Smooth muscle cell of the brain vasculature (primary cell): Measurements from ENCODE around the gene RBFOX1.

Source experiments
- DNase-seq: peaks from one replicate; pipeline ENCODE4 v3.0.0-alpha.2; 2012; ENCODE audit warnings: low read depth, low spot score

RBFOX1 gene

DNA sequence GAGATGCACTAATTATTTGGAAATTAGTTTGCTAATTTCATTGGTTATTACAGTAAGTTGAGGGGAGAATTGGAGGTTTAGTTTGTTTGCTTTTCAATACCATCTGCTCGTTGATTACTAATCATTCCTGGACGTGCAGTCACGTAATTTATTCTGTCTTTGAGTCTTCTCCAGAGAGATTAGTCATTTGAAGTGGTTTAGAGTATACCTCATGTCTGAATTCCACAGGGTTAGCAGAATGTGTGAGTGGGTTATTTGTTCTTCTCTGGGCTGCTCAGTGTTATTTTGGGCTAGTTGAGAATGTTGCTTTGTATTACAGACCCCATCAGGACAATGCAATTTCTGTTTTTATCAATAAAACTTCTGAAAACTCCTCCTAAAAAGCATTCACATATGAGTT is 265.0 kb downstream of the RBFOX1 start:
- no peak for DNase-seq

DNA sequence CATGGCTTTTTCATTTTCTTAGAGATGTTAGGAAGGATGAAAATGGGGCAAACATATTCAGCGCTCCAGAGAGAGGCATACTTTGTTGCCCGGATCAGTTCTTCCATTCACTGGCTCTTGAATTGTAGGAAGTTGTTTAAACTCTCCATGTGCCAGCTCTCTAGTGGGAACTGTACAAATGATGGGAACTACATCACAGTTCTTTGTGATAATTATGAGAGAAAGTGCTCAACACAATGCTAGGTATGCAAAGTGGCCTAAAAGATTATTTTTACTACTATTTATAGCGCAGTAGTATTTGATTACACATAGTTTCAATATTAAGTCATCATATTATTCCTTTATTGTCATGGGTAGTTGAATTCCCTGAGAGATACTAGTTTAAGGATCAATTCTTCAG is 268.5 kb downstream of the RBFOX1 start:
- DNase-seq = no peak

DNA sequence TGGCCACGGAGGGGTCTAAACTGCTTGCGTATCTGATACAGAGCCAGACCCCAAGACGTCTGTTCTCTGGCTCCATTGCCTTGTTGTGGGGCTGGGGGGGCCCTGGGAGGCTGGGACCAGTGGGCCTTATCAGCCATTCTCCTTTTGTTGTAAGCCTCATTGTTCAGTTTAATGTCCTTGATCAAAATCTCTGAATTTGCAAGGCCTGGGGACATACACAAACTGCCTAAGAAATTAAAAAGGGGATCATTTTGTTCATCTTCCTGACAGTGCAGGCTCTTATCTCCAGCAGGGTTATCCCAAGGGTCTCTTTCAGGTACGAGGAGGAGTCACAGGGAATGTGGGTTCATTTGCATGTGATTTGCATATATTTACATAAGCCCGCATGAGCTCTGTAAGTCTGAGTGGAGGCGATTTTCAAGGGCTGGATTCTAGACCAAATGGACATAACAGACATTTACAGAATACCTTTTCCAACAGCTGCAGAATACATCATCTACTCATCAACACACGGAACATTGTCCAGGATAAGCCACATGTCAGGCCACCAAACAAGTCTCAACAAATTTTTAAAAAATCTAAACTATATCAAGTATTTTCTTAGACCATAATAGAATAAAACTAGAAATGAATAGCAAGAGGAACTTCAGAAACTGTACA is 269.8 kb downstream of the RBFOX1 start:
- no peak for DNase-seq

DNA sequence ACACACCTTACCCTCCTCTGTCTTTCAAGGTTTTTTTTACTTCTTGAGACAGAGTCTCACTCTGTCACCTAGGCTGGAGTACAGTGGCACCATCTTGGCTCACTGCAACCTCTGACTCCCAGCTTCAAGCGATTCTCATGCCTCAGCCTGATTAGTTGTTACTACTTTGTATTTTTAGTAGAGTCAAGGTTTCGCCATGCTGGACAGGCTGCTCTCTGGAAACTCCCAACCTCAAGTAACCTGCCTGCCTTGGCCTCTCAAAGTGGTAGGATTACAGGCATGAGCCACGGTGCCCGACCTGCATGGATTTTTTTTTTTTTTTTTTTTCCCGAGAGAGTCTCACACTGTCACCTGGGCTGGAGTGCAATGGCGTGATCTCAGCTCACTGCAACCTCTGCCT is 273.2 kb downstream of the RBFOX1 start:
- DNase-seq = no peak

DNA sequence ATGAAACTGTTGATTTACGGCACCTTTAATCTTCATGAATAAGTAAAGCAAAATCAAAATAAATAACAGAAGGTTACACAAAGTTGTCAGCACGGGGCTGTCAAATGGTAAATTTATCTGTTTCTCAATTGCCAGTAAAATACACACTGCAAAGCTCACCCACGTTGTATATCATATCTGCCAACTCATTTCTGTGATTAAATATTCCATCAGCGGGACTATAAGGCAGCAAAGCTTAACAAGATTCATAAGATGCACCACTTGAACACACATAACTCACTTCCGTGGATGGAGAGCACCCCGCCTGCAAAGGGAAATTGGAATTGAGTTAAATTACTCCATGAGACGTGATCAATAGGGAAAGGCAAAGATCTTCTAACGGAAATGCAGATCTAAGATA is 280.0 kb downstream of the RBFOX1 start:
- no peak for DNase-seq

DNA sequence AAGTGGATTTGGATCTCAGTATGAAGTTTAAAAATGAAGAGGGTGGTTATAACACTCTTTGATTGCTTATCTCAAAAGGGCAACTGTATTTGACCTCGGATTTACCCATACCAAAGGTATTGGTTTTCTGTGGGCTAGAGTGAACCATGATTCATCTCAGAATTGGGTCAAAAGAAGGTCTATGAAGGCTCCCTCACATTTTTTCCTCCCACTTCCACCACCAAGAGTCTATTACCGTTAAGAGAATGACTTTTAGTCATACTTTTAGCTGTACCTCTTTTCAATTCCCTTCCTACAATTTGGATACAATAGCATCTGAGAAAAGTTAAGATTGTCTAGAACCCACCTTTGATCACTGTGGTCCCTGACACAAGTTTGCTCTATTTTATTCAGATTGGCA is 280.9 kb downstream of the RBFOX1 start:
- DNase-seq = no peak

DNA sequence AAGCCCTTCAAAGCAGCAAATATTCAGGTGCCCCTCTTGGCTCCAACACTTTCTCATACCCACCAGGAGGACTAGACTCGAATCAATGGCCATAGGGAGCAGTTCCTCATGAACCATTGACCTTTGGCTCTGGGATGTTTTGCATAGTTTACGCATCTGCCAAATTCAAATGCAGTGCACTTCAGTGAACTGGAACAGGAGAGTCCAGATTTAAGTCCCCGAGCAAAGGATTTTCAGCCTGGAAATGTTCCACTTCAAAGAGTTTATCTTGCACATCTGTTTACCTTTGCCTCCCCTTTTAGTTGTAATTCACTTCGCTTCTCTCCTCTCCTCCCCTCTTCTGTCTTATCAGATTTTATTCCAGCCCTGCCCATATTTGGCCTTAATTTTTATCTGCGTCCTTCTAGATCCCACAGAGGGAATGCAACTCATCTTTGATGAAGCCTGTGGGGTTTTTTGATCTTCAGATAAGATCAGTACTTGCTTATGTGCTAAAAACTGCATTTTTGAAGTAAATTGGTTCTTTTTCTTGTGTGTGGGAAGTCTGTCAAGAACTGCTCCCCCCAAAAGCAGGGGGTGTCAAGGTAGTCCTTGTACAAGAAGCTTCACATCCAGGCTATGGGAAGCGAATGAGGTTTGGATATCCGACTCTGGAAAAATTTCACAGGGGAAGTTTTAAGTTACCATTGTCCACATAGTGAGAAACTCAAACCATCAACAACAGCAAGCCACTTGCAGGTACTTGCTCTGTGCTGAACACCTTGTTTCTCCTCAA is 281.6 kb downstream of the RBFOX1 start:
- no peak for DNase-seq

DNA sequence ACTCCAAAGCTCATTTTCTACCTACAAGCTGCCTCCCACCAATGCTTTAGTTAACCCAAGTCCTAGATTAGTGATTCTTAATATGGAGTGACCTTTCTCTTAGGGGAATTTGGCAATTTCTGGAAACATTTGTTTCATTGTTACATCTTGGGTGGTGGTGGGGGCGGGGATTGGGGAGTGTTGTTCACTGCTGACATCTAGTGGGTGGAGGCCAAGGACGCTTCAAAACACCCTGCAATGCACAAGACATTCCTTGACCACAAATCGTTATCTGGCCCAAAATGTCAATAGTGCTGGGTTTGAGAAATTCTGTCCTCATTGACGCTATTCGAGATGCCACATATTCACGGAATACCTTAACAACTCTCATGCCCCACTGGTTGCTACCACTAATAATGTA is 282.9 kb downstream of the RBFOX1 start:
- DNase-seq = no peak

DNA sequence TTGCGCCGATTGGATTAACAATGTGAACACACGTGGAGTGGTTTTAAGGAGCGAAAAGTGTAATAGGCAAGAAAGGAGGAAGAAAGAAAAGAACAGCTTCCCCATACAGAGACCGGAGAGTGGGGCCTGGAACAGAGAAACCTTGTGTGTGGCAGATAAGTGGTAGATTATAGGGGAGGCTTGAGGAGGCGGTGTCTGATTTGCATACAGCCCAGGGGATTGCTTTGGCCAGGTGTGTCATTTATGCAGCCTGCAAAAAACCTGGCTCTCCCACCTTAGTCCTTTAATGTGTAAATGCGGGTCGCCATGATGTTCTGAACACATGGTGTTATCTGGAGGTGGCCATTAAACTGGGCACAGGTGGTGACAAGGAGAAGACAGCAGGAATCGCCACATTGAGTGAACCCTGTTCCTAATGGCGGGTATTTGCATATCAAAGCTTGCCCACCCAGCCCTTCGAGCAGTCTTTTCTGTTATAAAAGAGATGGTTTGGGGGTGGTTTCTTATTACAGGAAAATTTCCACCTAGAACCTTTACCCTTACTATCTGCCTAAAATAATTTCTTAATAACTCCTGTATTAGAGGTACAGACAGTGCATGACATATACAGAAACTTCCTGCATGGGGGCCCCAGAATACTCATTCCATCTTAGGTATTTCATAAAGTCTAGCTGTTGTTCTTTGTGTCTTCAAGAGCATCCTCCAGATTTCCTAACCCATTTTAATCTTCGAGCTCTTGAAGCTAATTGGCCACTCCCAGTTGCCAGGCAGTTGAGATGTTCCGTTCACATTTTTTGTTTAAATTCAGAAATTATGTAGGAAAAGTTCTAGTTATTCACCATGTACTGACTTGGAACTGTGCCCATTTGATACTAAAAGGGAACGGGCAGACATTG is 292.5 kb downstream of the RBFOX1 start:
- no peak for DNase-seq

DNA sequence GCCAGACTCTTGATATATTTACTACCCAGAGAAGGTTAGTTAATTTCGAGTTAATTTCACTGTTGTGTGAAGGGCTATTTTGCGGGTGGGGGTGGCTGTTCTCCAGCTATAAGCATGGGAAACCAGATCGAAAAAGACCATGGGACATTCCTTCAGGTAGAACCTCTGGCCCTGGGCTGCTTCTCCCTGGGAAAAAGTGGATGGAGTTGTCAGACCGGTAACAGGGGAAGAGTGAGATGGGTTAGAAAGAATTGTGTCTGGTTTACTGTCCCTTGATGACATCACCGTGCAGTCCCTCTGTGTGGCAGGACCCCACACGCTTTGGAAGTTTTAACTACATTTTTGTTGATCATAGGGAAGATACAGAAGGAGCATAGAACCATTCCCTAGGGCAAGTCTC is 296.3 kb downstream of the RBFOX1 start:
- no peak for DNase-seq

DNA sequence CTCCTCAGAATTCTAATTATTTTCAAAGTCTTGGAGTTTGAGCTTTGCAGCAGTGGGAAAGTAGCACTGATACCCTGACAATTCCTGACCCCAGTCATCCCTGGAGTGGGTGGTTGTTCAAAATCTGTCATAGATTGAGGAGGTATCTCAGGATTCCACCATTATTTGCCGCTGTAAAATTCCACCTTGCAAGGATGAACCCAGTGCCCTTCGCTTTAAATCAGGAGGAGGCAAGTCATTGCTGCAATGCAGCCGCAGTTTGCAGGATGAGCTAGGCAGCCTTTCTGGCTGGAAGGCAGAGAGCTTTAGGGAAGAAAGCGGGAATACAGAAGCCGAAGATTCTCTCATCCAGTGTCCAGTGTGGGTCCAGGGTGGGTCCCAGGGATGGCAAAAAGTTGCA is 296.9 kb downstream of the RBFOX1 start:
- no peak for DNase-seq

DNA sequence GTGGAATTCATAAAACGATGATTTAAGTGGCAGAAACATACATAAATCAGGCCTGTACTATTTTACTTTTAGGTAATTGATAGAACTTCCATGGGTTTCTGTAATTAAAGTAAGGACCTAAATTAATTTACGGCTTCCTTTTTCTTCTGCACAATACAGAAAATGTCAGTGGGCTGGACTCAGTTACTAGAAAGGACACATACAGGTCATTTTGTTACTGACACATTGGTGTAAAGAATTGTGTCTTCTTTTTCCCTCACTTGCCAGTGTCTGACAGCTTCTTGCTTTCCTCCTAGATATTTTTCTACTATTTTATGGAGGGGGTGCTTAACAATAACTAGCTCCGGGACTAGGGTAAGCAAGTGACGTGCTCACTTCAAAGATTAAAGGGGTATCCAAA is 304.8 kb downstream of the RBFOX1 start:
- no peak for DNase-seq

DNA sequence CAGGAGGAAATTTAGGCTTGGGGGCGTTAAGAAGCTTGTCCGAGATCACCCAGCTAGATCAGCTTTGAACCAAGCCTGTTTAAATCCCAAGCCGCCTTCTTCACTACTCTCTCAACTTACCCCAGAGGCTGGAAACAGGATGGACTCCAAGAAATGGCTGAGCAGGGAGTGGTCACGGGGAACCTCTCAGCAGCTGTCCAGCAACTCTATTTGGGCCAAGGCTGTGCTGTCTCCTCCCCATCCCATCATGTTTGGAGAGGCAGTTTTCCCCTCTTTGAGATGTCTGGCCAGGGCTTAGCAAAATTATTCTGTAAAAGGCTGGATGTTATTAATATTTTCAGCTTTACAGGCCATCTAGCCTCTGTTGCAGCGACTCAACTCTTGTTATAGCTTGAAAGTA is 305.7 kb downstream of the RBFOX1 start:
- no peak for DNase-seq

DNA sequence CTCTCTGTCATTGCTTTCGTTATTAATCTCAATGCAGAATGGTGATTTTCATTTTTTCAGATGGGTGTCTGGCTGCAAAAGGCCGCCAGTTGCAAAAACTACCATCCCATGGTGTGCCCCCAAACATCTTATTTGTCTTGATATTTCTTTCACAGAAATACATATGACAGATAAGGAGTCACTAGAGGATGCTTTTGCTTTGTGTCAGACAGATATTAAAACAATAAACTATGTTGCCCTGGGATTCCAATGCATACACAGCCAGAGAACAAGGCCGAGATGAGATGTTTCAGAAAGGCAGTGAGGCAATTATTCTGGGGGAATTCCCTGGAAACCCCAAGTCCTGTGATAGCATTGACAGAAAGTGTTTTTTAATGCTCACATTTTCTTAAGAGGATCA is 307.7 kb downstream of the RBFOX1 start:
- DNase-seq = no peak

DNA sequence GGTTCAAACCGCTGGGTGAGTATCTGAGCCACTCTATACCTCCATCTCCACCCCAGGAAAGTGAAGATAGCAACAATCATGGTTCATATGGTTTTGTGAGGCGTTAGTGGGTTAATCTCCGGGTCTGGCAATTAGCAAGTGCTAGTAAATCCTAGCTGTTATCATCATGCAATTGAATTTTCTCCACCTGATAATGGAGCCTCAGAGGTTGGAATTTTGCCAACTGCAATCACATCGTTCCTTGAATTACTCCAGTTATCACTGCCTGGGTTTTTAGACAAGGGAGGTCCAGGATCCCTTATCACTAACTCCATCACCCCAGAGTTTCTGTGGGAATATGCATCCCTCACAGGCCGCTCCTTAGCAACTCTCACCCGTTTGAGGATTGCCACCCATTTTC is 311.5 kb downstream of the RBFOX1 start:
- DNase-seq = no peak

DNA sequence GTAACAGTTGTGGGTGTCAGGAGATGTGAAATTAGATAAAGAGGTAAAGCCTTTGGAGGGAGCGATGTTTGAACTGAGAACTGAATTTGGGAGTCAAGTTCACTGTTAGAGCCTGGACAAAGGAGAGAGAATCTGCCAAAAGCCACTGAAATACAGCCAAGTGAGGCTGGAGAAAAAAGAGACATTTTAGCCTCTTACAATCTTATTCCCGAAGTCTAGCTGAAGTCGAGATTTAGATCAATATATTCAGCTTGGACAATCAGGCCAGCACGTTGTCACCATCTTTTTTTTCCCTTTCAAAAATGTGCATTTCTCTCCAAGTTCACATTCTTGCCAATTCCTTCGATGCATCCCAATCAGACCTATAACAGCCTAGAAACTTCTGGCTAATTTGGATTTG is 312.2 kb downstream of the RBFOX1 start:
- DNase-seq = no peak

DNA sequence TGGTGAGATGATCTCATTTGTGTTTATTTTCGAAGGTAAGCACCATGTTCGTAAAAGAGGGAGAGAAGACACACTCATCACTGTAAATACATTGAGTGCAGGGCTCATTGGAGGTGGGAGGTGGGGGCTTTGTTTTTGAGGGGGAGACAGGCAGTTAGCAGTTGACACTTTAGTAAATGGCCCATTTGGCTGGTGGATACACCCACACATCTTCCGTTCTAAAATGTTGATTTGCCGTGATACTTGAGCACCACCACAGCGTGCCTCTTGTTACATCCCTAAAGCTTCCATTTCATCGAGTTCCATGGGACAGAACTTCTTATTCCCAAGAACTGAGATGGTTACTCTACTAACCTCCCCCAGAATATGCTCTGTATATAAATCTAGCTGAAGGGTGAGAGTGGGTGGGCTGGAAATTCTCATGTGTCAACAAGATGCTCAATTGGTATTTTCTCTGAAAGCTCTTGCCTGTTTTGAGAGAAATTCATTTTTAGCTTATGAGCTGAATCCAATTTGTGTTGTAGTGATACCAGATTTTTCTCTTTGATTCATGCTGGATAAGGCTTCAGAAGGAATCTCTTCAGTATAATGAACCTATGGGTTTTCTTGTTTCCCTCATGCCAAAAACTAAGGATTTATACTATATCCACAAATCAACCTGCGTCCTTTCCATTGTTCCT is 314.3 kb downstream of the RBFOX1 start:
- DNase-seq = no peak

DNA sequence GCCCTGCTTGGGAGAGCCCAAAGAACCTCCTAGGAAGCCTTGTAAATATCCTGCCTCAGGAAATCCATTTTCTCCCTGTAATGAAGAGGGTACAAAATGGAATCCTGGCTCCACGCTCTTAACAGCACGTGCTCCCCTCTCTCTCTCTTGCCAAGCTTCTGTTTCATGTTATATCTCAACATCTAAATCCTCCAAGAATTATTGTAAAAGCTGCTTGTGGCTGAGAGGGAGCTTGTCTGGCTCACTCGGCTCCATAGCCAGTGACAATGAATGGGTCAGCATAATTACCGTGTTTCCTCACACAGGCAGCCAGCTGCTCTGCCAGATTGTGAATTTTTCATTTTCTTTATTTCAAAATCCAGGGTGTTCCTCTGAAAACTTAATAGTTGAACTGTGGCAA is 317.8 kb downstream of the RBFOX1 start:
- no peak for DNase-seq

DNA sequence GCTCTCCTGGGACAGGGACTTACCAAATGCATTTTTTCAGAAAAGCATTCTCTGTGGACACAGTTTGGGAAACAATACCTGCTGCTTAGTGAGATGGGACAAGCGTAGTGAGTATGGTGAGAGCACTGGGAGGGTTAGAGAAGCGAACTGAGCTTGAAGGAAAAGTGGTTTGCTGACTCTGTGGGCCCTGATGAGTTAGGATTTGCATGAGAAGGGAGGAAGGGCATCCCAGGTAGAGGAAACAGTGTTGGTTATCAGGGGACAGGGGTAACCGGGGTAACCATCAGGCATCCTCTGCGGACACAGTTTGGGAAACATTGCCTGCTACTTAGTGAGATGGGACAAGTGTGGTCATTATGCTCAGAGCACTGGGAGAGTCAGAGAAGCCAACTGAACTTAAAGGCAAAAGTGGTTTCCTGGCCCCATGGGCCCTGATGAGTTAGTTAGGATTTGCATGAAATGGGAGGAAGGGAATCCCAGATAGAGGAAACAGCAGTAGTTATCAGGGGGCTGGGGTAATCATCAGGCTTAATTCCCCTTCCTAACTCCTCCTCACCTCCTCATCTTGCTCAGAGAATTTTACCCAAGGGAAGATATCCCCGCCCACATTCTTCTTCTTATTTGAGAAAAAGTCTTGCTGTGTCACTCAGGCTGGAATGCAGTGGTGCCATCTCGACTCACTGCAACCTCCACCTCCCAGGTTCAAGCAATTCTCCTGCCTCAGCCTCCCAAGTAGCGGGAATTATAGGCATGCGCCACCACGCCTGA is 319.3 kb downstream of the RBFOX1 start:
- no peak for DNase-seq

DNA sequence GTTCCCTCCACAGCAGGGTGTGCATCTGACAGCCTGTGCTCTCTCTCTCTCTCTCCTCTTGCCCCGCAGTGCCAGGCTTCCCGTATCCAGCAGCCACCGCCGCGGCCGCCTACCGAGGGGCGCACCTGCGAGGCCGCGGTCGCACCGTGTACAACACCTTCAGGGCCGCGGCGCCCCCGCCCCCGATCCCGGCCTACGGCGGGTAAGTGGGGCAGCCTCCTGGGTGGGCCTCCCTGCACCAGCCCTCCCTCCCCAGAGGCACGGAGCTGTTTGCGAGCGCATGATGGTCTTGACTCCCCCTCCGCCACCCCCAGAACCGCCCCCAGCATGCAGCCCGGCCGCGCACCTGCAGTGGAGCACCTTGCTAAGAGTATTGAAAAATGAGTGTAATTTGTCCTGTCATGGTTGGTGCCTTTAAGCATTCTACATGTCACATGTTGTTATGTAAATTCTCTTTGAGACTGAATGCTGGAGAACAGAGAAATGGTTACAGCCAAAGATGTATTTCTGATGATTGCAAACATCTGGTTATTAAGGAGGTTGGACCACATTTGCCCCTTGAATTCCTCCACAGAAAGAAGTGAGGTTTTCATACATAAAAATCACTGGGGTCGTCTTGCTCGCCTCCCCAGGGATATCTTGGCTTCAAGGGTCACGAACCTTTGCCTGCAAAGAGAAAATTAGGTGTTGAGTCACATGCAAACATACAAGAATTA is 321.3 kb downstream of the RBFOX1 start:
- DNase-seq = no peak

DNA sequence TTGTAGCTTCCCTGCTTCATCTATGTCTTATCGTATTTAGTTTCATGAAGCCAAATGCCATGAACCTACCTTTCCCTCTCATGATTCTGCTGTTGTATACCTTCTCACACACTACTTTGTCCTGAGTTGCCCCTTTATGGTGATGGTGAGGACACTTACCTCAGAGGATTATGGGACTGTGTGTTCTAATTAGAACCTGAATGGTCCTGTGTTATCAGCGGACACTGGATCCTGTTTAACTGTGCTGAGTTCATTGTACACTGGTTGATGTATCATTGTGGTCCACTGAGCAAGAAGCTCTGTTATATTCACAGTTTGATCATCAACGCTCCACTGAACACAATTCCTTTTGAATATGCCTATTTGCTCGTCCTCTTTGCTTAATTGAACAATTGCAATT is 343.0 kb downstream of the RBFOX1 start:
- DNase-seq = no peak
